Measurements from ENCODE around the gene TMEM135. TPM values are rescaled to one million over a fixed set of nuclear protein-coding genes. Genes with fewer than 3 reads are reported as not detected.

Gene TMEM135
- total RNA-seq, 2 donors from 2014 or later = 111 to 113 TPM

DNA sequence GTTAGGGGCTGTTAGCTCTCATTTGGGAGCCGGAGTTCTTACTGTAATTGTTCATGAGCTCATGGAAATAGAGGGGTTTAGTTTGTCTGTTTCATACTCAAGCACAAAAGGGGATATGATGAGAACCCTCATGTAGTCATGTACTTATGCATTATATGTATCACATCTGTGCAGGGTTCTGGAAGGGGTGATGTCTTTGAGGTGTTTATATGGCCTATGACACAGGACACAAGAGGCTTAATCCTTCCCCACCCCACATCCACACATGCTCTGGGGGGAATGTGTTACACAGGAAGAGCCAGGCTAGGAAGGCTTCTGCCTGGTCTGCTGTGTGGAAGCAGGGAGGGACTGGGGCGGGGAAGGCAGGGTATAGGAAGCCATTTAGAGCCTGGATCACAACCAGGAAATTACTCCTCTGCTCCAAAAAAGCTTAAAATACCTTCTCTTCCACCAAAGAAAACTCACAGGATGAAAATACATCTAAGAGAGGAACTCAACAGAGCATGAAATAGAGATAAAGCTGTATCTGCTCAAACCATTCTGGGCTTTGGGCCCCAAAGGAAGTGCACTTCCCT lies 316.1 kb downstream of the TMEM135 start:
- 93% methylated on average over 2 of the region's 2 CpGs; no CpG with 5 or more reads in 1 of the 2 experiments for WGBS, 2 experiments (ENCODE audit: insufficient coverage in 1 of 2, insufficient read length in 1 of 2)
- H3K4me1 ChIP-seq (ENCODE audit: control insufficient read depth, insufficient read depth, low read length) = no peaks in the 10 kb centered on the region

GRCh38 chr11:87355596-87355995 lies 317.9 kb downstream of the TMEM135 start:
- H3K36me3 Mint-ChIP-seq (ENCODE audit: low read depth) = no peaks in the 10 kb centered on the region
- H3K9ac ChIP-seq (ENCODE audit: extremely low read depth, low read length, poor library complexity, severe bottlenecking) = no peak overlapping the region
- no peaks in the 10 kb centered on the region for H3K9me3 ChIP-seq (ENCODE audit: control insufficient read depth, low read length)
- H3K4me3 ChIP-seq (ENCODE audit: low read length) = no peak overlapping the region
- H3K36me3 ChIP-seq (ENCODE audit: control insufficient read depth, insufficient read depth, low read length) = no peaks in the 10 kb centered on the region
- no peak for DNase-seq
- no peak overlapping the region for H3K27ac Mint-ChIP-seq
- 92 to 100% methylated on average over 1 of the region's 1 CpG for WGBS, 2 experiments (ENCODE audit: insufficient coverage in 1 of 2, insufficient read length in 1 of 2)
- no peak overlapping the region for H3K4me3 Mint-ChIP-seq
- no peaks in the 10 kb centered on the region for H3K9me3 Mint-ChIP-seq
- H3K27me3 ChIP-seq (ENCODE audit: control insufficient read depth, insufficient read depth, low read length, poor library complexity, severe bottlenecking) = no peaks in the 10 kb centered on the region
- H3K27me3 Mint-ChIP-seq (ENCODE audit: insufficient read depth) = peaks cover 4% of the 10 kb centered on the region
- no peak for TF ChIP-seq CTCF (conservative IDR thresholded peaks at IDR 0.05)
- H3K27ac ChIP-seq (ENCODE audit: low read depth, low read length) = no peak overlapping the region
- peaks cover 10% of the 10 kb centered on the region for H3K4me1 Mint-ChIP-seq
- no peaks in the 10 kb centered on the region for H3K4me1 ChIP-seq (ENCODE audit: control insufficient read depth, insufficient read depth, low read length)

More for the DNA sequence above, 316.1 kb downstream of the TMEM135 start:
- H3K27ac ChIP-seq (ENCODE audit: low read depth, low read length) = no peak overlapping the region
- Mint-ChIP-seq H3K27me3 (ENCODE audit: insufficient read depth) (peaks cover 4% of the 10 kb centered on the region), H3K36me3 (ENCODE audit: low read depth) (no peaks in the 10 kb centered on the region), H3K4me3 (no peak overlapping the region), H3K27ac (no peak overlapping the region), H3K4me1 (peaks cover 10% of the 10 kb centered on the region), H3K9me3 (no peaks in the 10 kb centered on the region)
- H3K4me3 ChIP-seq (ENCODE audit: low read length) = no peak overlapping the region
- H3K36me3 ChIP-seq (ENCODE audit: control insufficient read depth, insufficient read depth, low read length) = no peaks in the 10 kb centered on the region
- H3K27me3 ChIP-seq (ENCODE audit: control insufficient read depth, insufficient read depth, low read length, poor library complexity, severe bottlenecking) = no peaks in the 10 kb centered on the region
- no peak for DNase-seq
- no peak for TF ChIP-seq CTCF (conservative IDR thresholded peaks at IDR 0.05)
- H3K9ac ChIP-seq (ENCODE audit: extremely low read depth, low read length, poor library complexity, severe bottlenecking) = no peak overlapping the region
- no peaks in the 10 kb centered on the region for H3K9me3 ChIP-seq (ENCODE audit: control insufficient read depth, low read length)

GRCh38 chr11:87356428-87356827 lies 318.7 kb downstream of the TMEM135 start:
- H3K36me3 ChIP-seq (ENCODE audit: control insufficient read depth, insufficient read depth, low read length) = no peaks in the 10 kb centered on the region
- WGBS, 2 experiments (ENCODE audit: insufficient coverage in 1 of 2, insufficient read length in 1 of 2) = 96% methylated on average over 4 of the region's 4 CpGs; no CpG with 5 or more reads in 1 of the 2 experiments
- TF ChIP-seq CTCF (conservative IDR thresholded peaks at IDR 0.05) = no peak
- DNase-seq = no peak
- H3K36me3 Mint-ChIP-seq (ENCODE audit: low read depth) = no peaks in the 10 kb centered on the region
- peaks cover 10% of the 10 kb centered on the region for H3K4me1 Mint-ChIP-seq
- H3K4me3 ChIP-seq (ENCODE audit: low read length) = no peak overlapping the region
- no peaks in the 10 kb centered on the region for H3K27me3 ChIP-seq (ENCODE audit: control insufficient read depth, insufficient read depth, low read length, poor library complexity, severe bottlenecking)
- no peak overlapping the region for H3K4me3 Mint-ChIP-seq
- no peak overlapping the region for H3K27ac ChIP-seq (ENCODE audit: low read depth, low read length)
- H3K27ac Mint-ChIP-seq = no peak overlapping the region
- H3K9me3 ChIP-seq (ENCODE audit: control insufficient read depth, low read length) = no peaks in the 10 kb centered on the region
- peaks cover 4% of the 10 kb centered on the region for H3K27me3 Mint-ChIP-seq (ENCODE audit: insufficient read depth)
- no peaks in the 10 kb centered on the region for H3K4me1 ChIP-seq (ENCODE audit: control insufficient read depth, insufficient read depth, low read length)
- no peak overlapping the region for H3K9ac ChIP-seq (ENCODE audit: extremely low read depth, low read length, poor library complexity, severe bottlenecking)
- H3K9me3 Mint-ChIP-seq = no peaks in the 10 kb centered on the region

All from endodermal cell (in vitro differentiated cells).